SJSA1 (cell line): ENCODE measurements around the gene ARHGAP26. TPM values are rescaled to one million over a fixed set of nuclear protein-coding genes. Genes with fewer than 3 reads are reported as not detected.

Experiments used
- DNase-seq, 2 experiments: peaks; one replicate each; pipeline ENCODE4 v3.0.0-alpha.2; 2015 to 2020; ENCODE audit warnings: low spot score in 2 of 2, low read depth in 1 of 2
- H3K27ac ChIP-seq: fragments of 250-450 bp; sonication (Bioruptor Pico); 2 replicates; pipeline ENCODE4 v1.5.1; 2020; ENCODE audit warnings: mild to moderate bottlenecking, moderate library complexity
- H3K27me3 ChIP-seq: fragments of 250-450 bp; sonication (Bioruptor Pico); replicated peaks from 2 replicates; pipeline ENCODE4 v1.5.1; 2020; ENCODE audit warnings: mild to moderate bottlenecking, moderate library complexity
- H3K36me3 ChIP-seq: fragments of 250-450 bp; sonication (Bioruptor Pico); 2 replicates; pipeline ENCODE4 v1.5.1; 2020; ENCODE audit warnings: mild to moderate bottlenecking
- H3K4me1 ChIP-seq: fragments of 250-450 bp; sonication (Bioruptor Pico); replicated peaks from 2 replicates; pipeline ENCODE4 v1.6.1; 2021; ENCODE audit warnings: mild to moderate bottlenecking
- H3K4me3 ChIP-seq: fragments of 250-450 bp; sonication (Bioruptor Pico); 2 replicates; pipeline ENCODE4 v1.5.1; 2020; ENCODE audit warnings: mild to moderate bottlenecking
- H3K9me3 ChIP-seq: fragments of 250-450 bp; sonication (Bioruptor Pico); replicated peaks from 2 replicates; pipeline ENCODE4 v1.5.1; 2020; ENCODE audit warnings: mild to moderate bottlenecking
- total RNA-seq: library from RNA; depleted of rRNA; stranded (reverse); fragments of >200 nt; shearing (Covaris generic); gene quantifications from 2 replicates; pipeline ENCODE4 v1.2.3, GENCODE V29; 2014

The ARHGAP26 gene
- total RNA-seq, 1 experiment from 2014 or later, result 10.2 TPM

- Histone ChIP-seq H3K4me1 (peaks cover 62% of the 10 kb centered on the region), H3K27me3 (no peaks in the 10 kb centered on the region), H3K9me3 (no peaks in the 10 kb centered on the region), H3K4me3 (no peak overlapping the region), H3K36me3 (no peaks in the 10 kb centered on the region), H3K27ac (peak overlapping the region; percentile 71; the same call in 1 of the 2 replicates)
- DNase-seq, result peak in 1 of 2 experiments; percentile 60
Measured at GRCh38 chr5:142856269-142856782, 86.1 kb downstream of the ARHGAP26 start.

- Histone ChIP-seq H3K4me3 (no peak overlapping the region), H3K36me3 (no peaks in the 10 kb centered on the region), H3K4me1 (peaks cover 62% of the 10 kb centered on the region), H3K9me3 (no peaks in the 10 kb centered on the region), H3K27me3 (no peaks in the 10 kb centered on the region), H3K27ac (peak overlapping the region; percentile 71)
- peak in 1 of 2 experiments; percentile 59 for DNase-seq
Measured at GRCh38 chr5:142857405-142857804, 87.2 kb downstream of the ARHGAP26 start.

- Histone ChIP-seq H3K36me3 (no peaks in the 10 kb centered on the region), H3K4me3 (no peak overlapping the region), H3K9me3 (no peaks in the 10 kb centered on the region), H3K27ac (peak overlapping the region; percentile 71), H3K4me1 (peaks cover 55% of the 10 kb centered on the region), H3K27me3 (no peaks in the 10 kb centered on the region)
- DNase-seq, result no peak
Measured at GRCh38 chr5:142859037-142859436, 88.9 kb downstream of the ARHGAP26 start.

GRCh38 chr5:142860270-142860669, 90.1 kb downstream of the ARHGAP26 start:
- H3K4me3 ChIP-seq, result no peak overlapping the region

GRCh38 chr5:142861011-142861410, 90.8 kb downstream of the ARHGAP26 start:
- DNase-seq, result no peak
- H3K36me3 ChIP-seq, result no peaks in the 10 kb centered on the region
- no peaks in the 10 kb centered on the region for H3K9me3 ChIP-seq
- peaks cover 35% of the 10 kb centered on the region for H3K4me1 ChIP-seq
- H3K4me3 ChIP-seq, result no peak overlapping the region
- no peaks in the 10 kb centered on the region for H3K27me3 ChIP-seq
- H3K27ac ChIP-seq, result no peak overlapping the region

More at GRCh38 chr5:142860270-142860669, 90.1 kb downstream of the ARHGAP26 start:
- Histone ChIP-seq H3K4me1 (peaks cover 43% of the 10 kb centered on the region), H3K27me3 (no peaks in the 10 kb centered on the region), H3K27ac (no peak overlapping the region), H3K9me3 (no peaks in the 10 kb centered on the region), H3K36me3 (no peaks in the 10 kb centered on the region)
- DNase-seq, result no peak

GRCh38 chr5:142862594-142862993, 92.4 kb downstream of the ARHGAP26 start:
- peaks cover 32% of the 10 kb centered on the region for H3K4me1 ChIP-seq
- H3K27me3 ChIP-seq, result no peaks in the 10 kb centered on the region
- no peak overlapping the region for H3K4me3 ChIP-seq
- H3K36me3 ChIP-seq, result no peaks in the 10 kb centered on the region
- no peak for DNase-seq
- H3K9me3 ChIP-seq, result no peaks in the 10 kb centered on the region
- no peak overlapping the region for H3K27ac ChIP-seq

GRCh38 chr5:142863856-142864255, 93.7 kb downstream of the ARHGAP26 start:
- Histone ChIP-seq H3K9me3 (no peaks in the 10 kb centered on the region), H3K27ac (no peak overlapping the region), H3K36me3 (no peaks in the 10 kb centered on the region), H3K4me3 (no peak overlapping the region), H3K4me1 (peaks cover 20% of the 10 kb centered on the region), H3K27me3 (no peaks in the 10 kb centered on the region)
- no peak for DNase-seq

GRCh38 chr5:142864290-142865260, 94.4 kb downstream of the ARHGAP26 start:
- H3K4me3 ChIP-seq, result no peak overlapping the region
- no peaks in the 10 kb centered on the region for H3K36me3 ChIP-seq
- H3K27me3 ChIP-seq, result no peaks in the 10 kb centered on the region
- no peak overlapping the region for H3K27ac ChIP-seq
- H3K4me1 ChIP-seq, result peaks cover 16% of the 10 kb centered on the region
- no peaks in the 10 kb centered on the region for H3K9me3 ChIP-seq
- no peak for DNase-seq

GRCh38 chr5:142865631-142866030, 95.5 kb downstream of the ARHGAP26 start:
- no peak for DNase-seq
- Histone ChIP-seq H3K36me3 (no peaks in the 10 kb centered on the region), H3K9me3 (no peaks in the 10 kb centered on the region), H3K27ac (no peak overlapping the region), H3K27me3 (no peaks in the 10 kb centered on the region), H3K4me3 (no peak overlapping the region), H3K4me1 (peaks cover 16% of the 10 kb centered on the region)

- no peak overlapping the region for H3K4me3 ChIP-seq
- no peaks in the 10 kb centered on the region for H3K27me3 ChIP-seq
- H3K4me1 ChIP-seq, result peaks cover 13% of the 10 kb centered on the region
- peak; percentile 72 to 93 for DNase-seq
- H3K27ac ChIP-seq, result no peak overlapping the region
- H3K36me3 ChIP-seq, result no peaks in the 10 kb centered on the region
- H3K9me3 ChIP-seq, result no peaks in the 10 kb centered on the region
Measured at GRCh38 chr5:142866563-142867275, 96.5 kb downstream of the ARHGAP26 start.

GRCh38 chr5:142869886-142870285, 99.7 kb downstream of the ARHGAP26 start:
- Histone ChIP-seq H3K4me1 (peaks cover 29% of the 10 kb centered on the region), H3K27ac (no peak overlapping the region), H3K9me3 (no peaks in the 10 kb centered on the region), H3K36me3 (no peaks in the 10 kb centered on the region), H3K27me3 (no peaks in the 10 kb centered on the region), H3K4me3 (no peak overlapping the region)
- DNase-seq, result no peak

GRCh38 chr5:142870532-142871362, 100.6 kb downstream of the ARHGAP26 start:
- Histone ChIP-seq H3K36me3 (no peaks in the 10 kb centered on the region), H3K27me3 (no peaks in the 10 kb centered on the region), H3K9me3 (no peaks in the 10 kb centered on the region), H3K4me3 (no peak overlapping the region), H3K27ac (no peak overlapping the region), H3K4me1 (peaks cover 30% of the 10 kb centered on the region)
- no peak for DNase-seq
